RWPE2 (cell line): Measurements from ENCODE around the gene DLG2.

ENCODE experiments used
- ATAC-seq: fragments of 200-7000 bp; cut with Tn5 transposase; 3 replicates; pipeline ENCODE4 v1.9.1; 2021; ENCODE audit warnings: low read depth
- DNase-seq: peaks from one replicate; pipeline ENCODE4 v3.0.0-alpha.2; 2020; ENCODE audit warnings: low spot score
- H3K27ac ChIP-seq: fragments of 450-650 bp; 2 replicates; pipeline ENCODE4 v1.5.1; 2017; ENCODE audit warnings: mild to moderate bottlenecking; ENCODE audit not compliant: poor library complexity, severe bottlenecking
- H3K27me3 ChIP-seq: fragments of 250-450 bp; sonication (Bioruptor Pico); 2 replicates; pipeline ENCODE4 v1.5.1; 2021; ENCODE audit warnings: mild to moderate bottlenecking, moderate library complexity; ENCODE audit not compliant: insufficient read depth, poor library complexity, severe bottlenecking
- H3K36me3 ChIP-seq: fragments of 250-450 bp; sonication (Bioruptor Pico); 2 replicates; pipeline ENCODE4 v1.5.1; 2020; ENCODE audit warnings: low read depth, mild to moderate bottlenecking, moderate library complexity
- H3K4me1 ChIP-seq: fragments of 250-450 bp; sonication (Bioruptor Pico); 2 replicates; pipeline ENCODE4 v1.5.1; 2021; ENCODE audit warnings: mild to moderate bottlenecking, moderate library complexity; ENCODE audit not compliant: insufficient read depth, poor library complexity, severe bottlenecking
- H3K4me3 ChIP-seq: fragments of 250-450 bp; sonication (Bioruptor Pico); 2 replicates; pipeline ENCODE4 v1.5.1; 2021; ENCODE audit warnings: mild to moderate bottlenecking, moderate library complexity; ENCODE audit not compliant: severe bottlenecking
- H3K9me3 ChIP-seq: fragments of 250-450 bp; sonication (Bioruptor Pico); 2 replicates; pipeline ENCODE4 v1.5.1; 2021; ENCODE audit warnings: mild to moderate bottlenecking, moderate library complexity; ENCODE audit not compliant: severe bottlenecking
- CTCF ChIP-seq: fragments of 450-650 bp; IDR thresholded peaks from one replicate; pipeline ENCODE4 v1.5.1; 2017; ENCODE audit warnings: mild to moderate bottlenecking, moderate library complexity; ENCODE audit not compliant: poor library complexity, severe bottlenecking

The DLG2 gene

GRCh38 chr11:85539029-85539689 is 88.0 kb downstream of the DLG2 start:
- Histone ChIP-seq H3K36me3 (no peaks in the 10 kb centered on the region), H3K9me3 (no peaks in the 10 kb centered on the region), H3K27me3 (no peaks in the 10 kb centered on the region), H3K4me1 (no peaks in the 10 kb centered on the region), H3K27ac (no peak overlapping the region), H3K4me3 (no peak overlapping the region)
- TF ChIP-seq CTCF: no peak
- DNase-seq: no peak
- ATAC-seq: no peak

GRCh38 chr11:85536438-85536837 is 90.7 kb downstream of the DLG2 start:
- no peak overlapping the region for H3K27ac ChIP-seq
- no peaks in the 10 kb centered on the region for H3K27me3 ChIP-seq
- no peaks in the 10 kb centered on the region for H3K36me3 ChIP-seq
- TF ChIP-seq CTCF: no peak
- no peak for ATAC-seq
- DNase-seq: no peak
- H3K4me3 ChIP-seq: no peak overlapping the region
- no peaks in the 10 kb centered on the region for H3K9me3 ChIP-seq
- H3K4me1 ChIP-seq: no peaks in the 10 kb centered on the region

GRCh38 chr11:85534806-85535205 is 92.3 kb downstream of the DLG2 start:
- H3K4me1 ChIP-seq: no peaks in the 10 kb centered on the region
- no peak for DNase-seq
- H3K27ac ChIP-seq: no peak overlapping the region
- no peak overlapping the region for H3K4me3 ChIP-seq
- H3K36me3 ChIP-seq: no peaks in the 10 kb centered on the region
- no peaks in the 10 kb centered on the region for H3K27me3 ChIP-seq
- H3K9me3 ChIP-seq: no peaks in the 10 kb centered on the region
- ATAC-seq: no peak
- no peak for TF ChIP-seq CTCF

- no peak overlapping the region for H3K27ac ChIP-seq
- no peaks in the 10 kb centered on the region for H3K36me3 ChIP-seq
- TF ChIP-seq CTCF: no peak
- no peak overlapping the region for H3K4me3 ChIP-seq
- no peaks in the 10 kb centered on the region for H3K4me1 ChIP-seq
- no peak for ATAC-seq
- H3K27me3 ChIP-seq: no peaks in the 10 kb centered on the region
- H3K9me3 ChIP-seq: no peaks in the 10 kb centered on the region
- DNase-seq: no peak
These were observed 95.8 kb downstream of the DLG2 start for GRCh38 chr11:85531191-85531897.

GRCh38 chr11:85530634-85531033 is 96.5 kb downstream of the DLG2 start:
- H3K27ac ChIP-seq: no peak overlapping the region
- DNase-seq (no peak), ATAC-seq (no peak)
- H3K9me3 ChIP-seq: no peaks in the 10 kb centered on the region
- no peak overlapping the region for H3K4me3 ChIP-seq
- H3K4me1 ChIP-seq: no peaks in the 10 kb centered on the region
- no peaks in the 10 kb centered on the region for H3K36me3 ChIP-seq
- TF ChIP-seq CTCF: no peak
- no peaks in the 10 kb centered on the region for H3K27me3 ChIP-seq
